Measurements from ENCODE around the gene FAM118B. TPM values are rescaled to one million over a fixed set of nuclear protein-coding genes. Genes with fewer than 3 reads are reported as not detected.
A peak's percentile ranks its signal among the peaks of the same experiment; 100 is the strongest.

The FAM118B gene
- total RNA-seq, 1 experiment from 2014 or later: 40.0 TPM

- no peak overlapping the region for H2AFZ ChIP-seq (ENCODE audit: low read length)
- no peak overlapping the region for H3T11ph ChIP-seq (ENCODE audit: low read length)
- no peak overlapping the region for H3K56ac ChIP-seq (ENCODE audit: insufficient read length, low read depth, low read length)
- H3K18ac ChIP-seq (ENCODE audit: insufficient read length, low read depth, low read length): no peak overlapping the region
- H3K27ac ChIP-seq (ENCODE audit: insufficient read length, low read depth, low read length): no peak overlapping the region
- H3K4me1 Mint-ChIP-seq: peaks cover 14 to 16% of the 10 kb centered on the region in 2 experiments
- H3K23me2 ChIP-seq (ENCODE audit: insufficient read length, low read depth, low read length, poor library complexity, severe bottlenecking): peaks cover 13% of the 10 kb centered on the region
- no peak overlapping the region for H2AK5ac ChIP-seq (ENCODE audit: insufficient read length, low read length)
- H3K9me3 ChIP-seq (ENCODE audit: control insufficient read depth, low read depth, low read length): no peaks in the 10 kb centered on the region
- no peak overlapping the region for H3K23ac ChIP-seq (ENCODE audit: insufficient read length, low read depth, low read length)
- H2BK15ac ChIP-seq (ENCODE audit: low read depth, low read length): no peak overlapping the region
- no peak for TF ChIP-seq CTCF (conservative IDR thresholded peaks at IDR 0.05)
- H2BK12ac ChIP-seq (ENCODE audit: insufficient read length, low read depth, low read length): no peak overlapping the region
- no peak for DNase-seq
- H3K9me3 Mint-ChIP-seq: no peaks in the 10 kb centered on the region; a peak in 1 of 5 replicates
- H4K91ac ChIP-seq (ENCODE audit: insufficient read length, low read depth, low read length): no peak overlapping the region
- peak overlapping the region; percentile 77 to 86 for H3K4me3 Mint-ChIP-seq
- no peak overlapping the region for H2BK5ac ChIP-seq (ENCODE audit: insufficient read length, low read length)
- no peaks in the 10 kb centered on the region for H3K79me1 ChIP-seq (ENCODE audit: insufficient read depth, low read depth, low read length, poor library complexity, severe bottlenecking)
- H3K14ac ChIP-seq (ENCODE audit: insufficient read depth, low read length): no peak overlapping the region
- no peak overlapping the region for H3K27ac Mint-ChIP-seq
- H4K5ac ChIP-seq (ENCODE audit: insufficient read length, low read depth, low read length): no peak overlapping the region
- peaks cover 14% of the 10 kb centered on the region for H3K27me3 Mint-ChIP-seq (ENCODE audit: low read depth)
- no peaks in the 10 kb centered on the region for H4K20me1 ChIP-seq (ENCODE audit: control insufficient read depth, insufficient read depth, insufficient read length)
- peaks cover 2% of the 10 kb centered on the region; the same call in 1 of the 2 replicates for H3K27me3 ChIP-seq (ENCODE audit: insufficient read depth, low read length)
- H3K36me3 Mint-ChIP-seq (ENCODE audit: insufficient read depth in 1 of 3, low read depth in 3 of 3): peaks cover 3 to 21% (median 10%) of the 10 kb centered on the region in 3 experiments; a peak in 6 of 7 replicates
- no CpG with 5 or more reads among the region's 10 CpGs for WGBS (ENCODE audit: extremely low coverage, insufficient read length, low lambda C conversion rate)
- peak overlapping the region; percentile 98 for H3K4me2 ChIP-seq (ENCODE audit: insufficient read depth, insufficient read length, low read length)
- H3K79me2 ChIP-seq (ENCODE audit: insufficient read depth, low read length): no peaks in the 10 kb centered on the region
- H3K4me1 ChIP-seq (ENCODE audit: insufficient read depth, low read length): peaks cover 4% of the 10 kb centered on the region; the same call in 1 of the 2 replicates
- no peak overlapping the region for H4K8ac ChIP-seq (replicated peaks; ENCODE audit: insufficient read length, low read depth, low read length)
- H3K9ac ChIP-seq (ENCODE audit: extremely low read depth, insufficient read length, low read length): no peak overlapping the region
- no peak overlapping the region for H3K4ac ChIP-seq (ENCODE audit: low read depth, low read length)
- H2BK20ac ChIP-seq (ENCODE audit: low read depth, low read length, poor library complexity, severe bottlenecking): no peak overlapping the region
- no peak overlapping the region for H2BK120ac ChIP-seq (ENCODE audit: low read depth, low read length, poor library complexity, severe bottlenecking)
These were observed 70.1 kb downstream of the FAM118B start for GRCh38 chr11:126281666-126282175.
